HG02588 (cell line): Measurements from ENCODE around the gene NCKAP5L.
A peak's percentile ranks its signal among the peaks of the same experiment; 100 is the strongest.
"Not testable (repeated sequence)": the region's sequence is repeated elsewhere in the genome, so short reads cannot be mapped to it uniquely, and the experiment has no call there.

ENCODE experiments used
- ATAC-seq: cut with Tn5 transposase; IDR thresholded peaks from one replicate; pipeline ENCODE4 v1.9.1; 2021; ENCODE audit warnings: mild to moderate bottlenecking, moderate library complexity; ENCODE audit not compliant: unreplicated experiment

The NCKAP5L gene

GRCh38 chr12:49866859-49867569 lies 38.8 kb upstream of the NCKAP5L start:
- ATAC-seq: no peak

- no peak for ATAC-seq
Measured at GRCh38 chr12:49865782-49866135, 37.5 kb upstream of the NCKAP5L start.

- ATAC-seq: no peak
Measured at GRCh38 chr12:49865109-49865781, 37.0 kb upstream of the NCKAP5L start.

GRCh38 chr12:49864798-49865090 lies 36.5 kb upstream of the NCKAP5L start:
- ATAC-seq: no peak

- ATAC-seq: no peak
Measured at GRCh38 chr12:49863946-49864797, 36.0 kb upstream of the NCKAP5L start.

- ATAC-seq: not testable (repeated sequence)
Measured at GRCh38 chr12:49860921-49861320, 32.7 kb upstream of the NCKAP5L start.

- ATAC-seq: not testable (repeated sequence)
Measured at GRCh38 chr12:49855890-49856289, 27.7 kb upstream of the NCKAP5L start.

GRCh38 chr12:49854976-49855375 lies 26.8 kb upstream of the NCKAP5L start:
- no peak for ATAC-seq

GRCh38 chr12:49853671-49854070 lies 25.5 kb upstream of the NCKAP5L start:
- no peak for ATAC-seq

- ATAC-seq: no peak
Measured at GRCh38 chr12:49847161-49847560, 18.9 kb upstream of the NCKAP5L start.

- no peak for ATAC-seq
Measured at GRCh38 chr12:49846032-49846431, 17.8 kb upstream of the NCKAP5L start.

- no peak for ATAC-seq
Measured at GRCh38 chr12:49843876-49844437, 15.7 kb upstream of the NCKAP5L start.

- no peak for ATAC-seq
Measured at GRCh38 chr12:49843411-49843810, 15.2 kb upstream of the NCKAP5L start.

- ATAC-seq: peak; percentile 91
Measured at GRCh38 chr12:49842519-49843352, 14.5 kb upstream of the NCKAP5L start, which contains the start of gene BCDIN3D. Gene BCDIN3D (minus strand): TSS chr12:49843106. CDS start chr12:49843087, 19 bp downstream.

- no peak for ATAC-seq
Measured at GRCh38 chr12:49838973-49839633, 10.9 kb upstream of the NCKAP5L start.

GRCh38 chr12:49832836-49833421 lies 4.7 kb upstream of the NCKAP5L start:
- ATAC-seq: no peak

- no peak for ATAC-seq
Measured at GRCh38 chr12:49831717-49832116, 3.5 kb upstream of the NCKAP5L start.

GRCh38 chr12:49827401-49828099 lies 663 bp downstream of the NCKAP5L start:
- ATAC-seq: peak; percentile 16

- no peak for ATAC-seq
Measured at GRCh38 chr12:49827051-49827400, 1.2 kb downstream of the NCKAP5L start.
